SU-DHL-6 (cell line): ENCODE data around the gene NCKAP5.

Experiments used
- EZH2phosphoT487 ChIP-seq: fragments of 200-600 bp; sonication (generic), shearing (Covaris generic); conservative IDR thresholded peaks from 2 replicates; pipeline ENCODE4 v1.6.1; 2018; ENCODE audit warnings: mild to moderate bottlenecking, antibody characterized with exemption, low read length, moderate library complexity, mixed read lengths
- TF ChIP-seq, protein P1 (sequence below): fragments of 200-600 bp; sonication (generic); IDR thresholded peaks from one replicate; pipeline ENCODE4 v1.5.1; 2017; ENCODE audit warnings: antibody characterized with exemption, mild to moderate bottlenecking, low read length, moderate library complexity; ENCODE audit not compliant: insufficient read depth, poor library complexity, severe bottlenecking

GRCh38 chr2:132937629-132938028 is 630.6 kb downstream of the NCKAP5 start:
- TF ChIP-seq, protein P1, sequence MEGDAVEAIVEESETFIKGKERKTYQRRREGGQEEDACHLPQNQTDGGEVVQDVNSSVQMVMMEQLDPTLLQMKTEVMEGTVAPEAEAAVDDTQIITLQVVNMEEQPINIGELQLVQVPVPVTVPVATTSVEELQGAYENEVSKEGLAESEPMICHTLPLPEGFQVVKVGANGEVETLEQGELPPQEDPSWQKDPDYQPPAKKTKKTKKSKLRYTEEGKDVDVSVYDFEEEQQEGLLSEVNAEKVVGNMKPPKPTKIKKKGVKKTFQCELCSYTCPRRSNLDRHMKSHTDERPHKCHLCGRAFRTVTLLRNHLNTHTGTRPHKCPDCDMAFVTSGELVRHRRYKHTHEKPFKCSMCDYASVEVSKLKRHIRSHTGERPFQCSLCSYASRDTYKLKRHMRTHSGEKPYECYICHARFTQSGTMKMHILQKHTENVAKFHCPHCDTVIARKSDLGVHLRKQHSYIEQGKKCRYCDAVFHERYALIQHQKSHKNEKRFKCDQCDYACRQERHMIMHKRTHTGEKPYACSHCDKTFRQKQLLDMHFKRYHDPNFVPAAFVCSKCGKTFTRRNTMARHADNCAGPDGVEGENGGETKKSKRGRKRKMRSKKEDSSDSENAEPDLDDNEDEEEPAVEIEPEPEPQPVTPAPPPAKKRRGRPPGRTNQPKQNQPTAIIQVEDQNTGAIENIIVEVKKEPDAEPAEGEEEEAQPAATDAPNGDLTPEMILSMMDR: no peak
- TF ChIP-seq EZH2phosphoT487: no peak
